CD4-positive, alpha-beta T cell (primary cell): Measurements from ENCODE around the gene TUSC7. TPM values are rescaled to one million over a fixed set of nuclear protein-coding genes. Genes with fewer than 3 reads are reported as not detected.

ENCODE experiments used
- ATAC-seq: fragments of 200-7000 bp; cut with Tn5 transposase; one replicate; pipeline ENCODE4 v1.10.0; 2022; ENCODE audit warnings: mild to moderate bottlenecking; ENCODE audit not compliant: poor library complexity
- CTCF ChIA-PET: fragments of 350-600 bp; sonication (Branson Sonifier 250); formaldehyde crosslinking; loops from one replicate; lab custom pipeline; 2021; ENCODE audit warnings: antibody characterized with exemption, inconsistent platforms; lab: Charles Lee
- POLR2A ChIA-PET: fragments of 350-600 bp; sonication (Branson Sonifier 250); formaldehyde crosslinking; loops from one replicate; lab custom pipeline; 2021; ENCODE audit warnings: antibody characterized with exemption, inconsistent platforms; lab: Charles Lee
- DNase-seq, 14 experiments: peaks; one replicate each; pipeline ENCODE4 v3.0.0-alpha.2; 2013 to 2020; ENCODE audit warnings: mixed read lengths in 2 of 14
- H3K27ac ChIP-seq, 2 donors: one replicate each; pipeline versions ENCODE4 v1.5.1 to v1.7.0; 2013; ENCODE audit warnings: low read length in 2 of 2, low read depth in 1 of 2, mild to moderate bottlenecking in 1 of 2
- H3K27me3 ChIP-seq, 2 experiments: 1 replicate in 1 of 2; 2 replicates in 1 of 2; pipeline versions ENCODE4 v1.6.1 to v1.7.0; 2013; ENCODE audit warnings: low read length in 2 of 2, control low read depth in 1 of 2, mild to moderate bottlenecking in 1 of 2, moderate library complexity in 1 of 2; ENCODE audit not compliant: insufficient read depth in 2 of 2, control insufficient read depth in 1 of 2
- H3K36me3 ChIP-seq: one replicate; pipeline ENCODE4 v1.6.1; 2013; ENCODE audit warnings: low read length, control low read depth; ENCODE audit not compliant: insufficient read depth
- H3K4me1 ChIP-seq: one replicate; pipeline ENCODE4 v1.6.1; 2013; ENCODE audit warnings: low read length, control low read depth; ENCODE audit not compliant: insufficient read depth
- H3K4me3 ChIP-seq: one replicate; pipeline ENCODE4 v1.5.1; 2013; ENCODE audit warnings: mild to moderate bottlenecking, low read length, moderate library complexity
- H3K9me3 ChIP-seq, 2 experiments: 1 replicate in 1 of 2; 2 replicates in 1 of 2; pipeline versions ENCODE4 v1.6.1 to v1.7.0; 2013; ENCODE audit warnings: low read length in 2 of 2, mild to moderate bottlenecking in 2 of 2, control low read depth in 1 of 2, moderate library complexity in 1 of 2; ENCODE audit not compliant: control insufficient read depth in 1 of 2, insufficient read depth in 1 of 2
- H3K27ac Mint-ChIP-seq: one replicate; pipeline ENCODE4 v1.8.0; 2020; ENCODE audit warnings: mixed read lengths
- H3K27me3 Mint-ChIP-seq: one replicate; pipeline ENCODE4 v1.8.0; 2021; ENCODE audit warnings: mixed read lengths
- H3K36me3 Mint-ChIP-seq: one replicate; pipeline ENCODE4 v1.8.0; 2021; ENCODE audit warnings: low read depth, mixed read lengths
- H3K4me1 Mint-ChIP-seq: one replicate; pipeline ENCODE4 v1.8.0; 2021; ENCODE audit warnings: low read depth, mixed read lengths
- H3K4me3 Mint-ChIP-seq: one replicate; pipeline ENCODE4 v1.8.0; 2020; ENCODE audit warnings: mild to moderate bottlenecking, mixed read lengths
- H3K9me3 Mint-ChIP-seq: one replicate; pipeline ENCODE4 v1.8.0; 2020; ENCODE audit warnings: mixed read lengths
- intact Hi-C, 2 experiments: fragments of 100-400 bp; cut with DNase I in 1 of 2; cut with micrococcal nuclease in 1 of 2; formaldehyde crosslinking; loops; one replicate each; pipeline versions ENCODE4 v1.15.1 to v1.9.0; 2023 to 2025; cut with DNase I, micrococcal nuclease
- total RNA-seq, 174 experiments: library from RNA in 2 of 174; stranded (reverse) in 2 of 174; gene quantifications; one replicate each; pipeline ENCODE4 v1.2.3 and lab custom pipeline; 2021 to 2026
- TF ChIP-seq, protein P1 (sequence below): fragments of 200-600 bp; IDR thresholded peaks from one replicate; pipeline ENCODE4 v1.8.0; 2022; ENCODE audit warnings: antibody characterized with exemption, mild to moderate bottlenecking

The TUSC7 gene
- total RNA-seq, 2 experiments from 2014 or later, result not detected

DNA sequence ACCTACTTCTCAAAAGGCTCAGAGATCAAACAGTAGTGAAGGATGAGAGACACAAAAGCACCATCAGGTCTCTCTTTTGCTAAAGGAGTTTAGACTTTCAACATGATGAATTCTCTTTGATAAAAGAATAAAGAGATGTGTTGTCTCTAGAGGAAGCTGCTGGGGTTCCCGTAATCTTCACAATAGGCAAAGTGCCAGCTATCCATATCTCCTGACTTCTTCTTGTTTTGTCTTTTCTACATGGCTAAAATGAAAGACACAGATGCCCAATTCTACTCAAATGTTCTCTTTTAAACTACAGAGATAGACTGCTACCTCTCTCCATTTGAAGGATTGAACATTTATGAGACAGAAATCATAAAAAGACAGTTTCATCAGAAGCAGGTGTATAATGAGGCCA is 38.4 kb upstream of the TUSC7 start:
- TF ChIP-seq, protein P1, sequence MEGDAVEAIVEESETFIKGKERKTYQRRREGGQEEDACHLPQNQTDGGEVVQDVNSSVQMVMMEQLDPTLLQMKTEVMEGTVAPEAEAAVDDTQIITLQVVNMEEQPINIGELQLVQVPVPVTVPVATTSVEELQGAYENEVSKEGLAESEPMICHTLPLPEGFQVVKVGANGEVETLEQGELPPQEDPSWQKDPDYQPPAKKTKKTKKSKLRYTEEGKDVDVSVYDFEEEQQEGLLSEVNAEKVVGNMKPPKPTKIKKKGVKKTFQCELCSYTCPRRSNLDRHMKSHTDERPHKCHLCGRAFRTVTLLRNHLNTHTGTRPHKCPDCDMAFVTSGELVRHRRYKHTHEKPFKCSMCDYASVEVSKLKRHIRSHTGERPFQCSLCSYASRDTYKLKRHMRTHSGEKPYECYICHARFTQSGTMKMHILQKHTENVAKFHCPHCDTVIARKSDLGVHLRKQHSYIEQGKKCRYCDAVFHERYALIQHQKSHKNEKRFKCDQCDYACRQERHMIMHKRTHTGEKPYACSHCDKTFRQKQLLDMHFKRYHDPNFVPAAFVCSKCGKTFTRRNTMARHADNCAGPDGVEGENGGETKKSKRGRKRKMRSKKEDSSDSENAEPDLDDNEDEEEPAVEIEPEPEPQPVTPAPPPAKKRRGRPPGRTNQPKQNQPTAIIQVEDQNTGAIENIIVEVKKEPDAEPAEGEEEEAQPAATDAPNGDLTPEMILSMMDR, result no peak
- Mint-ChIP-seq H3K4me3 (no peak overlapping the region), H3K36me3 (no peaks in the 10 kb centered on the region), H3K27me3 (no peaks in the 10 kb centered on the region), H3K4me1 (no peaks in the 10 kb centered on the region), H3K27ac (no peak overlapping the region), H3K9me3 (peaks cover 4% of the 10 kb centered on the region)
- DNase-seq (no peak), ATAC-seq (no peak)
- Histone ChIP-seq H3K36me3 (no peaks in the 10 kb centered on the region), H3K27ac (no peak overlapping the region), H3K4me3 (no peak overlapping the region), H3K4me1 (no peaks in the 10 kb centered on the region), H3K27me3 (no peaks in the 10 kb centered on the region), H3K9me3 (peaks cover 0 to 3% of the 10 kb centered on the region in 2 experiments)
- intact Hi-C loops, result no loop called here
- ChIA-PET POLR2A (no interaction called here), CTCF (no interaction called here)

DNA sequence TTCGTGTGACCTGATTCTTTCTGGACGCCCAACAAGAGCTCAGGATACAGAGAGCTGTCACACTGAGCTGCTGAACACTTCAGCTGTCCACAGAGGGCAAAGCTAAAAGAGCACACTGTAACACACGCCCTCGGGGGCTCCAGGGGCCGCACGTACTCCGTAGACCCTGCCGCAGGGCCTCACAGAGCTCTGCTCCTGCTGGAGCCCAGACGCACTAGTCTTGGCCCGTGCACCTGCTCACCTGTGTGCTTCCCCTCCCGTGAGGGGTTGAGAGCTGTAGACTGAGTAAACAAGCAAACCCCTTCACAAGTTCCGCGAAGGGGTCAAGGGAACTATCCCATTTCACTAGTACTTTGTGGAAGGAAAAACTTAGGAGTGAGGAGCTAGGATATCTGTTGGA is 30.7 kb upstream of the TUSC7 start:
- ChIA-PET CTCF (no interaction called here), POLR2A (no interaction called here)
- peaks cover 3% of the 10 kb centered on the region for H3K9me3 Mint-ChIP-seq
- Histone ChIP-seq H3K27ac (no peak overlapping the region), H3K27me3 (no peaks in the 10 kb centered on the region), H3K9me3 (peaks cover 0 to 9% of the 10 kb centered on the region in 2 experiments), H3K4me3 (no peak overlapping the region), H3K36me3 (no peaks in the 10 kb centered on the region), H3K4me1 (no peaks in the 10 kb centered on the region)
- TF ChIP-seq, protein P1, result no peak
- intact Hi-C loops, result no loop called here
- no peak for DNase-seq
- no peak for ATAC-seq
- H3K4me1 Mint-ChIP-seq, result no peaks in the 10 kb centered on the region
- no peaks in the 10 kb centered on the region for H3K27me3 Mint-ChIP-seq
- no peaks in the 10 kb centered on the region for H3K36me3 Mint-ChIP-seq
- no peak overlapping the region for H3K27ac Mint-ChIP-seq
- no peak overlapping the region for H3K4me3 Mint-ChIP-seq

DNA sequence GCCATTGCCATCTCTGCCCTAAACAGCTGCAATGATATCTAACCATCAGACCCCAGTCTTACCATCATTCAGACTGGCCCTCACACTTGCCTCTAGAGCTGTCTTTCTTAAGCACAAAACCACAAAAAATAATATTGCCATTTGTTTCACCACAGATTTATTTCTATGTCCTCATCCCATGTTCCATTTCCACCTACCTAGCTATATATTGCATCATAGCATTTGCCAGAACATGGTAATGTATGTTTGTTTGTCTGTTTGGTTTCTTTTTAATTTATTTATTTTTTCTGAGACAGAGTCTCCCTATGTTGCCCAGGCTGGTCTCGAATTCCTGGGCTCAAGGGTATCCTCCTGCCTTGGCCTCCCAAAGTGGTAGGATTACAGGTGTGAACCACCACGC is 18.5 kb upstream of the TUSC7 start:
- Mint-ChIP-seq H3K36me3 (no peaks in the 10 kb centered on the region), H3K27me3 (no peaks in the 10 kb centered on the region), H3K4me1 (no peaks in the 10 kb centered on the region), H3K9me3 (no peaks in the 10 kb centered on the region), H3K27ac (no peak overlapping the region), H3K4me3 (no peak overlapping the region)
- Histone ChIP-seq H3K27ac (no peak overlapping the region), H3K4me3 (no peak overlapping the region), H3K4me1 (no peaks in the 10 kb centered on the region), H3K27me3 (no peaks in the 10 kb centered on the region), H3K36me3 (no peaks in the 10 kb centered on the region), H3K9me3 (no peaks in the 10 kb centered on the region)
- CTCF ChIA-PET, result no interaction called here
- POLR2A ChIA-PET, result no interaction called here
- no peak for ATAC-seq
- TF ChIP-seq, protein P1, result no peak
- DNase-seq, result no peak
- intact Hi-C loops, result no loop called here
